GM21825 (cell line): ENCODE measurements around the gene VOPP1.
A peak's percentile ranks its signal among the peaks of the same experiment; 100 is the strongest.
"Not testable (repeated sequence)": the region's sequence is repeated elsewhere in the genome, so short reads cannot be mapped to it uniquely, and the experiment has no call there.

Experiments
- ATAC-seq: cut with Tn5 transposase; IDR thresholded peaks from one replicate; pipeline ENCODE4 v1.9.1; 2021; ENCODE audit warnings: mild to moderate bottlenecking, moderate library complexity; ENCODE audit not compliant: unreplicated experiment

Gene VOPP1

GRCh38 chr7:55572378-55573233 is at the start of gene VOPP1:
Gene VOPP1, minus strand, starts transcription at chr7:55572502. Its CDS starts 178 bp downstream, at chr7:55572324.
- ATAC-seq, result peak; percentile 36

GRCh38 chr7:55618913-55619312 is 46.6 kb upstream of the VOPP1 start:
- no peak for ATAC-seq

GRCh38 chr7:55614365-55615064 is 42.2 kb upstream of the VOPP1 start:
- not testable (repeated sequence) for ATAC-seq

- ATAC-seq, result not testable (repeated sequence)
These were observed 37.4 kb upstream of the VOPP1 start for GRCh38 chr7:55609726-55610125.

- not testable (repeated sequence) for ATAC-seq
These were observed 33.4 kb upstream of the VOPP1 start for GRCh38 chr7:55605661-55606060.

GRCh38 chr7:55597944-55598499 is 25.7 kb upstream of the VOPP1 start:
- peak; percentile 70 for ATAC-seq

GRCh38 chr7:55597214-55597739 is 25.0 kb upstream of the VOPP1 start:
- not testable (repeated sequence) for ATAC-seq

GRCh38 chr7:55595511-55595910 is 23.2 kb upstream of the VOPP1 start:
- ATAC-seq, result no peak

- no peak for ATAC-seq
These were observed 22.6 kb upstream of the VOPP1 start for GRCh38 chr7:55594870-55595269.

GRCh38 chr7:55594414-55594813 is 22.1 kb upstream of the VOPP1 start:
- no peak for ATAC-seq

GRCh38 chr7:55593515-55594318 is 21.4 kb upstream of the VOPP1 start:
- ATAC-seq, result peak; percentile 43

- ATAC-seq, result no peak
These were observed 20.8 kb upstream of the VOPP1 start for GRCh38 chr7:55593172-55593514.

GRCh38 chr7:55592492-55592891 is 20.2 kb upstream of the VOPP1 start:
- ATAC-seq, result no peak

GRCh38 chr7:55591282-55591931 is 19.1 kb upstream of the VOPP1 start:
- no peak for ATAC-seq

GRCh38 chr7:55590517-55591281 is 18.4 kb upstream of the VOPP1 start:
- no peak for ATAC-seq

- ATAC-seq, result no peak
These were observed 17.6 kb upstream of the VOPP1 start for GRCh38 chr7:55589905-55590304.

- ATAC-seq, result no peak
These were observed 16.8 kb upstream of the VOPP1 start for GRCh38 chr7:55588976-55589604.

GRCh38 chr7:55588379-55588699 is 16.0 kb upstream of the VOPP1 start:
- no peak for ATAC-seq

- no peak for ATAC-seq
These were observed 15.5 kb upstream of the VOPP1 start for GRCh38 chr7:55587687-55588378.
